NT2/D1 (cell line): ENCODE data around the gene CORO1C.

Experiments
- SUZ12 ChIP-seq: IDR thresholded peaks from 2 replicates; pipeline ENCODE4 v1.6.1; 2011; ENCODE audit not compliant: insufficient read length, insufficient read depth; ENCODE audit errors: extremely low read depth
- YY1 ChIP-seq: IDR thresholded peaks from 2 replicates; pipeline ENCODE4 v1.6.1; 2011; ENCODE audit not compliant: insufficient read length, insufficient read depth
- ZNF274 ChIP-seq: IDR thresholded peaks from 2 replicates; pipeline ENCODE4 v1.6.1; 2011; ENCODE audit warnings: mild to moderate bottlenecking, low read depth, low read length

- TF ChIP-seq ZNF274 (no peak), YY1 (no peak), SUZ12 (no peak)
Measured at GRCh38 chr12:108622921-108623514, 108.3 kb downstream of the CORO1C start.
